GM23338 (cell line): ENCODE data around the gene CASP7. TPM values are rescaled to one million over a fixed set of nuclear protein-coding genes. Genes with fewer than 3 reads are reported as not detected.

Source experiments
- ATAC-seq: fragments of 200-7000 bp; cut with Tn5 transposase; 3 replicates; pipeline ENCODE4 v1.9.1; 2020
- DNase-seq: peaks from one replicate; pipeline ENCODE4 v3.0.0-alpha.2; 2015; ENCODE audit warnings: low spot score
- H2AFZ ChIP-seq: fragments of 200-600 bp; sonication (generic); 2 replicates; pipeline ENCODE4 v1.8.0; 2016; ENCODE audit warnings: antibody characterized with exemption, mild to moderate bottlenecking, moderate library complexity
- H3F3A ChIP-seq: fragments of 200-600 bp; sonication (generic); replicated peaks from 2 replicates; pipeline ENCODE4 v1.8.0; 2017; ENCODE audit warnings: antibody characterized with exemption, mixed run types, low read depth
- H3K27ac ChIP-seq: fragments of 200-600 bp; sonication (generic); 2 replicates; pipeline ENCODE4 v1.6.1; 2016; ENCODE audit warnings: low read depth
- H3K27me3 ChIP-seq: fragments of 200-600 bp; sonication (generic); 2 replicates; pipeline ENCODE4 v1.8.0; 2016; ENCODE audit warnings: mild to moderate bottlenecking, mixed run types, moderate library complexity; ENCODE audit not compliant: insufficient read depth
- H3K36me3 ChIP-seq: fragments of 200-600 bp; sonication (generic); 2 replicates; pipeline ENCODE4 v1.8.0; 2016; ENCODE audit warnings: mild to moderate bottlenecking; ENCODE audit not compliant: insufficient read depth
- H3K4me1 ChIP-seq: fragments of 200-600 bp; sonication (generic); 2 replicates; pipeline ENCODE4 v1.8.0; 2016; ENCODE audit warnings: mild to moderate bottlenecking, moderate library complexity; ENCODE audit not compliant: insufficient read depth
- H3K4me2 ChIP-seq: fragments of 200-600 bp; sonication (generic); 2 replicates; pipeline ENCODE4 v1.7.1; 2017; ENCODE audit warnings: mixed run types
- H3K4me3 ChIP-seq: fragments of 200-600 bp; sonication (generic); 2 replicates; pipeline ENCODE4 v1.6.1; 2016; ENCODE audit warnings: mixed run types
- H3K79me2 ChIP-seq: fragments of 200-600 bp; sonication (generic); replicated peaks from 2 replicates; pipeline ENCODE4 v1.8.0; 2017; ENCODE audit warnings: mild to moderate bottlenecking; ENCODE audit not compliant: insufficient read depth
- H3K9me2 ChIP-seq: fragments of 200-600 bp; sonication (generic); 2 replicates; pipeline ENCODE4 v1.8.0; 2017; ENCODE audit not compliant: insufficient read depth
- H4K20me1 ChIP-seq: fragments of 200-600 bp; sonication (generic); replicated peaks from 2 replicates; pipeline ENCODE4 v1.8.0; 2017; ENCODE audit warnings: mild to moderate bottlenecking; ENCODE audit not compliant: insufficient read depth
- H3K27ac Mint-ChIP-seq: 2 replicates; pipeline ENCODE4 v1.8.0; 2020; ENCODE audit warnings: inconsistent platforms, mild to moderate bottlenecking, moderate library complexity, mixed read lengths
- H3K27me3 Mint-ChIP-seq: 3 replicates; pipeline ENCODE4 v1.8.0; 2022; ENCODE audit warnings: low read depth, mild to moderate bottlenecking, moderate library complexity, mixed read lengths, inconsistent platforms; ENCODE audit not compliant: insufficient read depth, poor library complexity
- H3K36me3 Mint-ChIP-seq: 3 replicates; pipeline ENCODE4 v1.8.0; 2021; ENCODE audit warnings: low read depth, mild to moderate bottlenecking, inconsistent platforms, moderate library complexity, mixed read lengths
- H3K4me1 Mint-ChIP-seq: 3 replicates; pipeline ENCODE4 v1.8.0; 2020; ENCODE audit warnings: mild to moderate bottlenecking, inconsistent platforms, mixed read lengths
- H3K4me3 Mint-ChIP-seq: 3 replicates; pipeline ENCODE4 v1.8.0; 2021; ENCODE audit warnings: moderate library complexity, mild to moderate bottlenecking, inconsistent platforms, mixed read lengths
- H3K9me3 Mint-ChIP-seq: 3 replicates; pipeline ENCODE4 v1.8.0; 2020; ENCODE audit warnings: moderate library complexity, mild to moderate bottlenecking, inconsistent platforms, mixed read lengths
- CTCF ChIP-seq, 2 experiments: fragments of 200-600 bp in 1 of 2; sonication (generic) in 1 of 2; conservative IDR thresholded peaks; 2 replicates each; pipeline versions ENCODE4 v1.5.1 to v1.6.1; 2016 to 2017; ENCODE audit warnings: antibody characterized with exemption in 2 of 2, low read depth in 2 of 2, mild to moderate bottlenecking in 2 of 2, moderate library complexity in 1 of 2
- ETS1 ChIP-seq: IDR thresholded peaks from 2 replicates; pipeline ENCODE4 v1.6.1; 2016; ENCODE audit warnings: antibody characterized with exemption
- EZH2phosphoT487 ChIP-seq: fragments of 200-600 bp; sonication (generic); IDR thresholded peaks from one replicate; pipeline ENCODE4 v1.8.1; 2018; ENCODE audit warnings: antibody characterized with exemption; ENCODE audit not compliant: unreplicated experiment
- JUNB ChIP-seq: IDR thresholded peaks from one replicate; pipeline ENCODE4 v1.6.1; 2016; ENCODE audit warnings: antibody characterized with exemption; ENCODE audit not compliant: unreplicated experiment
- ZNF462 ChIP-seq: fragments of 250-450 bp; sonication (Bioruptor Pico); IDR thresholded peaks from 2 replicates; pipeline ENCODE4 v1.5.0; 2020; ENCODE audit warnings: mild to moderate bottlenecking, moderate library complexity
- polyA plus RNA-seq: library from polyadenylated mRNA; unstranded; fragments of >200 nt; fragmentation: Nextera tagmentation; extraction: Ambion mirVana; gene quantifications from 2 replicates; pipeline ENCODE4 v1.2.1, GENCODE V29; 2016
- total RNA-seq: library from RNA; depleted of rRNA; stranded (reverse); fragments of >200 nt; shearing (Covaris generic); gene quantifications from 2 replicates; pipeline ENCODE4 v1.2.3, GENCODE V29; 2014

CASP7 gene
- total and polyA plus RNA-seq, 2 experiments from 2014 or later, result 2.1 to 7.0 TPM

- no peak overlapping the region for H3K27ac Mint-ChIP-seq
- ATAC-seq, result no peak
- H3K27me3 Mint-ChIP-seq, result peaks cover 4% of the 10 kb centered on the region
These were observed 28.7 kb upstream of the CASP7 start for GRCh38 chr10:113651021-113651420.

More at GRCh38 chr10:113651021-113651420, 28.7 kb upstream of the CASP7 start:
- TF ChIP-seq EZH2phosphoT487, result no peak
- no peak for TF ChIP-seq ZNF462 (CRISPR knock-in tag)
- no peak for TF ChIP-seq ETS1
- no peak for TF ChIP-seq CTCF (conservative IDR thresholded peaks at IDR 0.05; ENCODE audit: low read depth in 2 of 2)
- no peak for TF ChIP-seq JUNB
- no peaks in the 10 kb centered on the region for H3K9me3 Mint-ChIP-seq
- H3K4me1 Mint-ChIP-seq, result no peaks in the 10 kb centered on the region; the same call in 2 of the 3 replicates
- peaks cover 16% of the 10 kb centered on the region for H3K9me2 ChIP-seq
- H3K27ac ChIP-seq, result no peak overlapping the region
- no peak overlapping the region for H3K4me2 ChIP-seq
- no peak for DNase-seq
- H3K4me1 ChIP-seq, result no peaks in the 10 kb centered on the region
- no peaks in the 10 kb centered on the region for H4K20me1 ChIP-seq
- no peaks in the 10 kb centered on the region for H3K36me3 Mint-ChIP-seq
- no peaks in the 10 kb centered on the region for H3K27me3 ChIP-seq
- no peaks in the 10 kb centered on the region for H3K79me2 ChIP-seq
- no peaks in the 10 kb centered on the region for H3F3A ChIP-seq
- H3K4me3 Mint-ChIP-seq, result no peak overlapping the region
- no peak overlapping the region for H2AFZ ChIP-seq
- H3K4me3 ChIP-seq, result no peak overlapping the region
- H3K36me3 ChIP-seq, result no peaks in the 10 kb centered on the region
